Renal pelvis (tissue), 12 donors: ENCODE results near the gene NFIL3. TPM values are rescaled to one million over a fixed set of nuclear protein-coding genes. Genes with fewer than 3 reads are reported as not detected.
"Not testable (repeated sequence)": the region's sequence is repeated elsewhere in the genome, so short reads cannot be mapped to it uniquely, and the experiment has no call there.

Experiments
- DNase-seq: peaks from one replicate; pipeline ENCODE4 v3.0.0-alpha.2; 2013
- long read RNA-seq, 16 experiments: transcript quantifications; one replicate each; lab custom pipeline, GENCODE V29; 2026
- polyA plus RNA-seq, 3 donors: library from polyadenylated mRNA; unstranded; fragments of 120-200 nt; gene quantifications; one replicate each; pipeline ENCODE4 v1.2.1, GENCODE V29; 2013; ENCODE audit not compliant: insufficient read length in 3 of 3

Gene NFIL3, protein sequence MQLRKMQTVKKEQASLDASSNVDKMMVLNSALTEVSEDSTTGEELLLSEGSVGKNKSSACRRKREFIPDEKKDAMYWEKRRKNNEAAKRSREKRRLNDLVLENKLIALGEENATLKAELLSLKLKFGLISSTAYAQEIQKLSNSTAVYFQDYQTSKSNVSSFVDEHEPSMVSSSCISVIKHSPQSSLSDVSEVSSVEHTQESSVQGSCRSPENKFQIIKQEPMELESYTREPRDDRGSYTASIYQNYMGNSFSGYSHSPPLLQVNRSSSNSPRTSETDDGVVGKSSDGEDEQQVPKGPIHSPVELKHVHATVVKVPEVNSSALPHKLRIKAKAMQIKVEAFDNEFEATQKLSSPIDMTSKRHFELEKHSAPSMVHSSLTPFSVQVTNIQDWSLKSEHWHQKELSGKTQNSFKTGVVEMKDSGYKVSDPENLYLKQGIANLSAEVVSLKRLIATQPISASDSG
- polyA plus RNA-seq, result 10 to 100 TPM; 27.0 to 33.0 (median 30.0) TPM
- long read RNA-seq, donor 1, transcript NFIL3-201 (2 exons, 2,085 nt), result major isoform, 11 of 11 reads
- long read RNA-seq, donor 1, partial matches to known transcripts, result 0 of 11 reads
- long read RNA-seq, donor 1, other reads (novel, unspliced or antisense), result 0 of 11 reads
- long read RNA-seq, donor 2, transcript NFIL3-201 (2 exons, 2,085 nt), result major isoform, 14 of 14 reads
- long read RNA-seq, donor 2, partial matches to known transcripts, result 0 of 14 reads
- long read RNA-seq, donor 2, other reads (novel, unspliced or antisense), result 0 of 14 reads
- long read RNA-seq, donor 3, transcript NFIL3-201 (2 exons, 2,085 nt), result major isoform, 11 of 11 reads
- long read RNA-seq, donor 3, partial matches to known transcripts, result 0 of 11 reads
- long read RNA-seq, donor 3, other reads (novel, unspliced or antisense), result 0 of 11 reads
- long read RNA-seq, donor 4, transcript NFIL3-201 (2 exons, 2,085 nt), result major isoform, 8 of 8 reads
- long read RNA-seq, donor 4, partial matches to known transcripts, result 0 of 8 reads
- long read RNA-seq, donor 4, other reads (novel, unspliced or antisense), result 0 of 8 reads
- long read RNA-seq, donor 5, transcript NFIL3-201 (2 exons, 2,085 nt), result major isoform, 7 of 22 reads
- long read RNA-seq, donor 5, partial matches to known transcripts, result 15 of 22 reads
- long read RNA-seq, donor 5, other reads (novel, unspliced or antisense), result 0 of 22 reads
- long read RNA-seq, donor 6, transcript NFIL3-201 (2 exons, 2,085 nt), result major isoform, 7 of 18 reads
- long read RNA-seq, donor 6, partial matches to known transcripts, result 11 of 18 reads
- long read RNA-seq, donor 6, other reads (novel, unspliced or antisense), result 0 of 18 reads
- long read RNA-seq, donor 7, transcript NFIL3-201 (2 exons, 2,085 nt), result major isoform, 6 of 6 reads
- long read RNA-seq, donor 7, partial matches to known transcripts, result 0 of 6 reads
- long read RNA-seq, donor 7, other reads (novel, unspliced or antisense), result 0 of 6 reads
- long read RNA-seq, donor 8, transcript NFIL3-201 (2 exons, 2,085 nt), result major isoform, 10 of 10 reads
- long read RNA-seq, donor 8, partial matches to known transcripts, result 0 of 10 reads
- long read RNA-seq, donor 8, other reads (novel, unspliced or antisense), result 0 of 10 reads
- long read RNA-seq, donor 9, transcript NFIL3-201 (2 exons, 2,085 nt), result major isoform, 13 of 13 reads
- long read RNA-seq, donor 9, partial matches to known transcripts, result 0 of 13 reads
- long read RNA-seq, donor 9, other reads (novel, unspliced or antisense), result 0 of 13 reads
- long read RNA-seq, donor 10, transcript NFIL3-201 (2 exons, 2,085 nt), result major isoform, 12 of 12 reads
- long read RNA-seq, donor 10, partial matches to known transcripts, result 0 of 12 reads
- long read RNA-seq, donor 10, other reads (novel, unspliced or antisense), result 0 of 12 reads
- long read RNA-seq, donor 11, transcript NFIL3-201 (2 exons, 2,085 nt), result major isoform, 8 of 8 reads
- long read RNA-seq, donor 11, partial matches to known transcripts, result 0 of 8 reads
- long read RNA-seq, donor 11, other reads (novel, unspliced or antisense), result 0 of 8 reads
- long read RNA-seq, donor 12, transcript NFIL3-201 (2 exons, 2,085 nt), result major isoform, 10 of 10 reads
- long read RNA-seq, donor 12, partial matches to known transcripts, result 0 of 10 reads
- long read RNA-seq, donor 12, other reads (novel, unspliced or antisense), result 0 of 10 reads
- long read RNA-seq, donor 13, partial matches to known transcripts, result 0 of 3 reads
- long read RNA-seq, donor 13, other reads (novel, unspliced or antisense), result 0 of 3 reads
- long read RNA-seq, donor 14, result 0 reads
- long read RNA-seq, donor 15, transcript NFIL3-201 (2 exons, 2,085 nt), result major isoform, 12 of 12 reads
- long read RNA-seq, donor 15, partial matches to known transcripts, result 0 of 12 reads
- long read RNA-seq, donor 15, other reads (novel, unspliced or antisense), result 0 of 12 reads
- long read RNA-seq, donor 16, transcript NFIL3-201 (2 exons, 2,085 nt), result major isoform, 10 of 44 reads
- long read RNA-seq, donor 16, partial matches to known transcripts, result 34 of 44 reads
- long read RNA-seq, donor 16, other reads (novel, unspliced or antisense), result 0 of 44 reads

DNA sequence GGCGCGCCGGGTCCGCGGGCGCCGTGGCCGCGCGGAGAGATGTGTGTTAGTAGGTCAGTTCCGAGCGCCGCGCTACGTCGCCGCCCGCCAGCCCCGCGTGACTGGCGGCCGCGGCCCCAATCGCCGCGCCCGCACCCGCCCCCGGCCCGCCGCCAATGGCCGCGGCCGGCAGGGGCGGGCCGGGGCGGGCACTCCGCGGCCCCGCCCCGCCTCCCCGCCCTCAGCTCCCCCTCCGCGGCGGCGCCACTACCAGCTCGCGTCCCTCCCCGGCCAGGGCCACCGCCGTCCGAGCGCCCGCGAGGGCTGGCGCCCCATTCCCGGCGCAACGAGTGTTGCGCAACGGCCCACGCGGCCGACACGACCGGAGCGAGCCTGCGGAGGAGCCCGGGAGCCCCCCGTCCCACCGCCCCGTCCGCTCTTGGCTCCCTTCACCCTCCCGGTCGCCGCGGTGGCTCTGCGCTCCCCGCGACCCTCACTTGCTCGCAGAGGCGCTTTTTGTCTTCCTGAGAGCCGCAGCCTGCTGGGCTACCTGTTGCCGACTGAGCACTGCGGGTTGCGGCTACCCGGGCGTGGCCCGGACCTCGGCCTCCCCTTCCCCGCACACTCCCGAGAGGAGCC lies at the start of gene NFIL3:
Gene NFIL3, minus strand, starts transcription at position 48 of the 618 bp plus-strand sequence. CDS start 13,098 bp downstream, outside the sequence.
- DNase-seq, result peak; percentile 83

DNA sequence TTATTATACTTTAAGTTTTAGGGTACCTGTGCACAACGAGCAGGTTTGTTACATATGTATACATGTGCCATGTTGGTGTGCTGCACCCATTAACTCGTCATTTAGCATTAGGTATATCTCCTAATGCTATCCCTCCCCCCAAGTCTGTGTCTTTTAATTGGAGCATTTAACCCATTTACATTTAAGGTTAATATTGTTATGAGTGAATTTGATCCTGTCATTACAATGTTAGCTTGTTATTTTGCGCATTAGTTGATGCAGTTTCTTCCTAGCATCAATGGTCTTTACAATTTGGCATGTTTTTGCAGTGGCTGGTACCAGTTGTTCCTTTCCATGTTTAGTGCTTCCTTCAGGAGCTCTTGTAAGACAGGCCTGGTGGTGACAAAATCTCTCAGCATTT lies 47.9 kb upstream of the NFIL3 start:
- DNase-seq, result not testable (repeated sequence)

DNA sequence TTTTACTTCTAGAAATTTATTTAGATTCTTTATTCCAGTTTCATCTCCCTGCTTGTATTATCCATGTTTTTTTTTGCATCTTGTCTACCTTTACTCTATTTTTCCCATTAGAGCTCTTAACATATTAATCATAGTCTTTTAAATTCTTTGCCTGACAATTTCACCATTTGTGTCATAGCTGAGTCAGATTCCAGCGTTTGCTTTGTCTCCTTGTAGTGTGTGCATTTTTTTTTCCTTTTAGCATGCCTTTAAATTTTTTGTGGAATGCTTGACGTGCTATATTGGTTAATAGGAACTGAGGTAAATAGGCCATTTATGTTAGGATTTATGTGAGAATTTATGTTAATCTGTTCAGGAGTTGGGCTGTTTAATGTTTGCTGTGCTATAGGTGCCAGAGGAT lies 41.8 kb upstream of the NFIL3 start:
- DNase-seq, result no peak

DNA sequence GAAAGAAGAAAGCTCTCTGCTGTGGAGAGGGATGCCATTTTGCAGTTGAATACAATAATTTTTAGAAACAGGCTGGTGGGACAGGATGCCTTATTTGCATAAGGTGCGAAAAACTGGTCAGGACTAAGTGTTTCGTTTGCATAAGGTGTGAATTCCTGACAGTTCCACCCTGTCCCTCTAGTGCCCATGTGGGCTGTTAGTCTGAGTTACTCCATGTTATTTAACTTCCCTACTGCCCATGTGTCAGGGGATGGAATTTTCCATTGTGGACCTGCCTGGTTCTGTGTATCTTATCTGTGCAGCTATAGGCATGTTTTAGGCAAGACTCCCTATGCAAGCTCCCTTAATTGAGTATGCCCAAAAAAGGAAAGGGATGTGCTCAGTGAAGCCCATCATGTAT lies 35.3 kb upstream of the NFIL3 start:
- no peak for DNase-seq

DNA sequence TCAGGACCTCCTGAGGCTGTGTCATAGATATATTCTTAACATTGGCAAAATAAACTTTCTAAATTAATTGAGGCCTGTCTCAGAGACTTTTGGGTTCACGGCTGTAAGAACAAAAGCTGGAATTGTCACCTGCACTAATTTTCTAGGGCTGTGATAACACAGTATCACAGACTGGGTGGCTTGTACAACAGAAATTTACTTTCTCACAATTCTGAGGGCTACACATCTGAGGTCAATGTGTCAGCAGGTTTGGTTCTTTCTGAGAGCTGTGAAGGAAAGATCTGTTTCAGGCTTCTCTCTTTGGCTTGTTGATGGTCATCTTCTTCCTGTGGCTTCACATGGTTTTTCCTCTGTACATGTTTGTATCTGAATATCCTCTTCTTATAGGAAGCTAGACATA lies 29.2 kb upstream of the NFIL3 start:
- DNase-seq, result no peak

DNA sequence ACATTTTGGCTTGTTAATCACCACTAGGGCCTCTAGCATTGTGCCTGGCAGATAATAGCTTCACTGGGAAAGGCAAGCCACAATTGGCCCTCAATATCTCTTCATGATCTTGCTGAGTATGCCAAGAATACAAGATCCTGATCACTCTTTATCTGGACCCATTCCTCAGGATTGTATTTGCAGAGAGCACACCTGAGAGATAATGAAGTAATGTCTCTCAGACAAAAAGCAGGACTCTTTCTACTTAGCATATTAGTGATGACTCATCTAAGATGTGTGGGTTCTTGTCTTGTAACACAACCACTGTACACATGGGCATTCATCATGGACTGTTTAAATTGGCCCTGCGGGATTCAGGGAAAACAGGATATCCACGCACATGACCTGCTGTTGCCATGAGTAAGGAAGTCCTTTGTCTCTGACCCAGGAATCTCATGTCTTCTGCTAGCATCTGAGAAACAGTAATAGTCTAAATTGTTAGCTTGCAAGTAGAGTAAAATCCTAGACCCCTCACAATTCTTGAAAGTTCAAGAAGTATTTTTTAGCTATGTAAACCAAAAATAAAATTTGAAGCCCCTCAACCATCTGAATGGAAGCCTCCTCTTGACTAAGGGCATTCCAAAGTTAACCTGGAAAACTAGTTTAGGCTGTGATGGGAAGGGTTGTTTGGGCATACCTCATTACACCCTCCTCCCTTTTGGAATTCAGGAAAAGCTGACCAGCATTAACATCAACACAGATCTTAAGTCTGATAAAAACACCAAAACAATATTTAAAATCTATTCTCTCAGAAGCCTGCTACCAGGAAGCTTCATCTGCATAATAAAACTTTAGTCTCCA lies 28.0 kb upstream of the NFIL3 start:
- DNase-seq, result no peak

DNA sequence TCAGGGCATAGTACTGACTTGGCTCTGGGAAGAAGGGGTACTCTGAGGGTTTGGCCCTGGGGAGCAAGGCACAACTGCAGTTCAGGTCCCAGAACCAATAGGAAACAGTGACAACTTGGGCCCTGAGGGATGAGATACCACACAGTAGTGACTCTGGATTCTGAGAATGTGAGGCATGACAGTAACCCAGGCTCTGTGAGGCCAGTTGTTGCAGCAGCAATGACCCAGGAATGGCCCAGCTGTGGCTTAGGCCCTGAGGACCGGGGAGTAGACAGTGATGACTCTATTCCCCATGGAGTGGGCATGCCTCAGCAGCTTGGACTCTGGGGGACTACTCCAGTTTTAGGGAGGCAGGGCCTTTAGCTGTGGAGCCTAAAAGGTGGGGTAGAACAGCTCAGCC lies 21.5 kb upstream of the NFIL3 start:
- DNase-seq, result no peak

DNA sequence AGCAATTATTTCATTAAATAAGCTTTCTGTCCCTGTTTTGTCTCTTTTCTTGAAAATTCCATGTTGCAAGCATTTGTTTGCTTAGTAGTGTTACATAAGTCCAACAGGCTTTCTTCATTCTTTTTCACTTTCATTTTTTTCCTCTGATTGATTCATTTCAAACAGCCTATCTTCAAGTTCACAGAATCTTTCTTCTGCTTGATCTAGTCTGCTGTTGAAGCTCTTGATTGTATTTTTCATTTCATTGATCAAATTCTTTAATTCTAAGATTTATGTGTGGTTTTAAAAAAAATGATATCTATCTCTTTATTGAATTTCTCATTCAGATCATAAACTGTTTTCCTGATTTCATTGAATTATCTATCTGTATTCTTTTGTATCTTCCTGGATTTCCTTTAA lies 20.4 kb upstream of the NFIL3 start:
- DNase-seq, result no peak

DNA sequence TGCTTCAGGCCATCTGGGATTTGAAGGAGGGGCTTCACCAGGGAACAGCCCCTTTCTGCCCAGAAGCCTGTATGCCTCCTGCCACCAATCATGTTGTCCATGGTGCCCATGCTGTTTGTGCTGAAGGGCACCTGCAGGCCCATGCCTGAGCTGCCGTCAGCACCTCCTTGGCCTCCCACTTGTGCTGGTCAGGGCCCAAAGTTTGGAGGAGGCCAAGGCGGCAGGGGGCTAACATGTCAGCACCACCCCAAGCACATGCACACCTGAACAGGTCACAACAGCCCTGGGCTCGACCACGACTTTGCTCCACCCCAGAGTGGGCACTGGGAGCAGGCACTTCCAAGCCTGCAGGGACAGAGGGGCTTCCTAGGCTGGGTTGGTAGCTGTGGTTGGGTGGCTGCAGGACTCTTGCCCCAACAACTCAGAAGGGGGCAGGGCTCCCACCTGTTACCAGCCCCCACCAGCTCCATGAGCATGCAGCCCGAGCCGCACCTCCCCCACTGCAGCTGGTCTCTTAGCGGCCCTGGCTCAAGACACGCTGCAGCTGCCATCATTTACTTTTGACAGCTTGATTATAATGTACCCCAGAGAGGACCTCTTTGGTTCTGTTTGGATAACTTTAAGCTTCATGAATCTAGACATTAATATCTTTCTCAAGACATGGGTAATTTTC lies 19.8 kb upstream of the NFIL3 start:
- DNase-seq, result no peak

DNA sequence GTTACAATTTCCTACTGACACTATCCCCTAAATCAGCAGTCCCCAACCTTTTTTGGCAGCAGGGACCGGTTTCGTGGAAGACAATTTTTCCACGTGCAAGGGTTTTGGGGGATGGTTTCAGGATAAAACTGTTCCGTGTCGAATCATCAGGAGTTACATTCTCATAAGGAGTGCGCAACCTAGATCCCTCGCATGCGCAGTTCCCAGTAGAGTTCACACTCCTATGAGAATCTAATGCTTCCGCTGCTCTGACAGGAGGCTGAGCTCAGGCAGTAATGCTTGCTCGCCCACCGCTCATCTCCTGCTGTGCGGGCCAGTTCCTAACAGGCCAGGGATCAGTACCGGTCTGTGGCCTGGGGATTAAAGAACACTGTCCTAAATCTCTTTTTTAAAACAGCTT lies 13.2 kb upstream of the NFIL3 start:
- DNase-seq, result no peak

DNA sequence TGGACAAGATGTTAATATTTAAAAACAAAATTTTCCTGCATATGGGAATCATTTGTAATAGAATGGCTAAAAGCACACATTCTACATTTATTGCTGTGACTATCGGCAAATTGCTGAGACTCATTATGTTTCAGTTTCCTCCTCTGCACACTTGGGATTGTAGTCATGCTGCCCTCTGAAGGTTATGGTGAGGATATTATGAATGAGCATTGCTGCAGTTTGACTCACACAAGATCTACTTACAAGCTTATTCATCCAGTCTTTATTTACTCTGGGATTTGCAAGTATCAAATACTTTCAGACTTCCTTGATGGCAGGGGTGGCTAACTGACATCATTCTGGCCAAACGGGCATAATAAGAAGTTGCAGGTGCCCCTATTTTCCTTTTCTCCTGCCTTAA lies 9.5 kb upstream of the NFIL3 start:
- no peak for DNase-seq

DNA sequence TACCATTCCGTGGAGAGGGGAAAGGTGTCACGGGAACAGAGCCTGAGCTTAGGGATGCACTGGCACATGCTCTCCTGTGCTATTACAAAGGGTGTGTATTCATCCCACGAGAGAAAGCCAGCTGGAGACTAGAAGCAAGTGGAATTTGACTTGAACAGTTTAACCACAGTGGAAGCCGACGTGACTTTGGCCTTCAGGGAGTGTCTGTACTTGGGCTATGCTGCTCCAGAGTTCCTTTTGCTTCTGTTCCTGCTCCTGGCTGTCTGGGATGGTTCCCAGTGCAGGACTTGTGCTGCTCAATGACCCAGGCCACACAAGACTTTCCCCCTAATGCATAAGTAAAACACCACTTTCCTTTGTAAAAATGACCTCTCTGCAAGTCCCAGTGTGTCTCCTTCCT lies 7.9 kb upstream of the NFIL3 start:
- DNase-seq, result no peak

DNA sequence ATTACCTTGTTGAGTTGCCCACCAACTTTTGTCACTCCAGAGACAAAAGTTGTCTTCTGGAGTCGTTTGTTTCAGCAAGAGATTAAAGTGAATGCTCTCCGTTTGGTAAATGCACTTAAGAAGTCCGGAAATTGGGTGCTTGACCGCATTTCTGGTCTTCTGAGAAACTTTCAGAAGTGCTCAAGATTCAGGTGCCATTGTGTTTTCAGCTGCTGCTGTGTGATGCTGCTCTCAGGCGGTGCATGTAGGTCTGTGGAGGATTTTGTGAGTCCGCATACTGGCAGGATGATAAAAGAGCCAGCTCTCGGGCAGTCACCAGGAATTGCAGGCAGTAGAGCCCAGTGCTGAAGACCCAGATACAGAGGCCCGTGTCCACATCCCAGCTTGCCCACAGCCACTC lies 5.9 kb upstream of the NFIL3 start:
- DNase-seq, result no peak

DNA sequence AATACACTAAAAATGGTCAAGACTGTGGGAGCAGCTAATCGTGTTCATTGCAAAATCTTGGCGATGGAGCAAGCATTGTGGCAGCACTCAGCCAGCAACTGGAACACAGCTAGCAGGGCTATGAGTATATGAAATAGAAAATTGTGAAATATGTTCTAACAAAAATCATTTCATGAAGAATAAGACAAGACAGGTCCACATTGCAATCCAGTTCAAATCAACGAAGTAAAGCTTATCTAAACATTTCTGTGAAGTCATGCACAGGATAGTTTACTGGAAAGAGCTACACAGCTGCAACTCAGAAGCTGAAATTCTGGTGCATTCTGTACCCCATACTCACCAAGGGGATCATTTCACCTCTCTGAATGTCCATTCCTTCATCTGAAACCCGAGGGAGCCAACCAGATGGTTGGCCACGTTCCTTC lies 5.3 kb upstream of the NFIL3 start:
- no peak for DNase-seq

DNA sequence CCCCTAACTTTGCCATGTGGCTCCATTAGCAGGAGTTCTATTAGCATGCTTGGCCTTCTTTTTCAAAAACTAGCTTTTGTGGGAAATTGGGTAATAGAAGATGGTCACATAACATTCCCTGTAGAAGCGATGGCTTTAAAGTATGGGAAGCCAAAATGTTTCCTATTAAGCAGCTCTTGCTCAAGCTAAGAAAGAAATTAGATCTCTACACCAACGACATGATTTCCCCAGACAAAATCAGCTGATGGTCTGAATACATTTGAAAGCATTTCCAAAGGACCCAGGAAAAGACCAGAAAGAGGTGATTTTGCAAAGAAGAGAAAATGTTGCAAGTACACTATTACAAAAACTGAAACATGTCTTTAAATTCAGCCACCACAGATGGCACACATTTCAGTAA lies 4.8 kb upstream of the NFIL3 start:
- DNase-seq, result no peak

DNA sequence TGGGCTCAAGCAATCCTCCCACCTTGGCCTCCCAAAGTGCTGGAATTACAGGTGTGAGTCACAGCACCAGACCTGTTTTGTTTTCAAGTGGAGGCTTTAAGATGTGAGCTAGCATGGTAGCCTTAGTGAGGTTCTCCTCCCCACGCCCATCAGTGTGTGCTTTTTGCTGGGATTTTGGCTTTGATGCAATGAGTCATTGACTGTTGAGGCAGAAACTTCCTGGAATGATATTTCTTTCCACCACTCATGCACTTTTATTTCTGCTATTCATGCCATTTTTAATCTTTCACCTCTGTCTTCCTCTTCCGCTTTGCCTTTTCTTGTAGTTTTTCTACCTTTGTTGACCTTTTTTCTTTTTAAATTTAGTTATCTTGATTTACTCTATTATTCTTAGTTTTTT lies 4.2 kb upstream of the NFIL3 start:
- DNase-seq, result no peak

DNA sequence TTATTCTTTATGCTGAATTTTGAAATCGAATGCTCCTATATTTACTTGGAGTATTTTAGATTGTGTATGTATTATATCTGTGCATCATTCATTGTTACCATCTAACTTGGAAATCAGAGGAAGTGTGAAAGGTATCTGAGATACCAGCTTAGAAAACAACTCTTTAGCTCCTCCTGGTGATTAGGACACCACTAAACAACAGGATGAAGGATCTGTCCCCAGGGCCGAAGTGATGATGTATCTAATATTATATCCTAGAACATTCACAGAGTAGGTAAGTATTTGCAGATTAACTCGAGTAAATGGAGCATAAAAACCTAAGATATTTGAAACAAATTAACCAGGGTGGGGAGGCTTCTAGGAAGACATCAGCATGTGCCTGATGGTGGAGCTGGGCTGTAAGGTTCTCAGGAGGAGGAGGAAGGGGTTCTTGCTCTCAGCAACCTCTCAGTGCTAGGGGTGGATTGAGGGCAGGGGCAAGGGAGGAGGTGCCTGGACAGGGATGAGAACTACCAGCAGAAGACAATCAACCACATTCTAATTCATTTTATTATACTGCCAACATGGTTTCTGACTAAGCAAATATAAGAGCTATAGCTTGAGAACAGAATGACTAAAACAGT lies 2.6 kb upstream of the NFIL3 start:
- peak; percentile 42 for DNase-seq
